NCI-H82 treated with DMSO at 0.1 percent for 48 hours (cell line): ENCODE measurements around the gene IARS1.

Experiments used
- DNase-seq: peaks from one replicate; lab custom pipeline; 2025; ENCODE audit not compliant: unreplicated experiment; lab: John Stamatoyannopoulos, UW

IARS1 gene

GRCh38 chr9:92247296-92247695 lies 46.2 kb downstream of the IARS1 start:
- DNase-seq: no peak

GRCh38 chr9:92245005-92245797 lies 48.3 kb downstream of the IARS1 start:
- DNase-seq: no peak
